Measurements from ENCODE around the gene ZNF654. TPM values are rescaled to one million over a fixed set of nuclear protein-coding genes. Genes with fewer than 3 reads are reported as not detected.

ZNF654 gene
- total and polyA plus RNA-seq, 11 donors: 2.4 to 15.9 (median 8.7) TPM

DNA sequence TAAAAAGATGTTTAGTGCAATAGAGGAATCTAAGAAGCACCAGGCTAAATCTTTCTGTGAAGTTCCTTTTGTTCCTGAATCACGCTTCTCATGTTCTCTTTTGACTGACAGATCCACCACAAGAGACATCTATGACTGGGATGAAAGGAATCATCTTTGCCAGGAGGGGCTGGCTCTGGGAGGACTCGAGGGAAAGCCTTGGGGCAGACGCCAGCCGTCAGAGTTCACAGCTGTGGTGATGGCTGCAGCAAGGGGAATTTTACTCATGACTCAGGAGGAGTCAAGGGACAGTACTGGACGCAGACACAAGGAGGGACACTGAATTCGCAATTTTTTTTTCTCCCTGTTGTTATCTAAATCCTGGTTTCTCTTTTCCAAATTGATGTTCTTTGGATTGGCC is 129.4 kb downstream of the ZNF654 start:
- H3K36me3 ChIP-seq: no peaks in the 10 kb centered on the region
- DNase-seq: peak in 3 of 5 donors; percentile 10 to 40 (median 30)
- H3K4me1 ChIP-seq: no peaks in the 10 kb centered on the region

GRCh38 chr3:88189361-88189810 is 130.3 kb downstream of the ZNF654 start:
- ATAC-seq (no peak), DNase-seq (no peak)
- WGBS, 4 donors: 90 to 93% (median 91%) methylated on average over 11 of the region's 11 CpGs
- Histone ChIP-seq H3K4me1 (no peaks in the 10 kb centered on the region), H3K36me3 (no peaks in the 10 kb centered on the region), H3K27ac (no peak overlapping the region), H3K4me3 (no peak overlapping the region), H3K9me3 (peaks cover 0 to 22% (median 0%) of the 10 kb centered on the region in 12 donors), H3K27me3 (no peaks in the 10 kb centered on the region)
- no peak for TF ChIP-seq POLR2A (IDR thresholded peaks at IDR 0.05)
- TF ChIP-seq, protein P1, sequence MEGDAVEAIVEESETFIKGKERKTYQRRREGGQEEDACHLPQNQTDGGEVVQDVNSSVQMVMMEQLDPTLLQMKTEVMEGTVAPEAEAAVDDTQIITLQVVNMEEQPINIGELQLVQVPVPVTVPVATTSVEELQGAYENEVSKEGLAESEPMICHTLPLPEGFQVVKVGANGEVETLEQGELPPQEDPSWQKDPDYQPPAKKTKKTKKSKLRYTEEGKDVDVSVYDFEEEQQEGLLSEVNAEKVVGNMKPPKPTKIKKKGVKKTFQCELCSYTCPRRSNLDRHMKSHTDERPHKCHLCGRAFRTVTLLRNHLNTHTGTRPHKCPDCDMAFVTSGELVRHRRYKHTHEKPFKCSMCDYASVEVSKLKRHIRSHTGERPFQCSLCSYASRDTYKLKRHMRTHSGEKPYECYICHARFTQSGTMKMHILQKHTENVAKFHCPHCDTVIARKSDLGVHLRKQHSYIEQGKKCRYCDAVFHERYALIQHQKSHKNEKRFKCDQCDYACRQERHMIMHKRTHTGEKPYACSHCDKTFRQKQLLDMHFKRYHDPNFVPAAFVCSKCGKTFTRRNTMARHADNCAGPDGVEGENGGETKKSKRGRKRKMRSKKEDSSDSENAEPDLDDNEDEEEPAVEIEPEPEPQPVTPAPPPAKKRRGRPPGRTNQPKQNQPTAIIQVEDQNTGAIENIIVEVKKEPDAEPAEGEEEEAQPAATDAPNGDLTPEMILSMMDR (IDR thresholded peaks at IDR 0.05): no peak
- intact Hi-C loops (cut with DNase I): loop anchor here in 2 of 10 donors (10.0 kb wide), 1 partner anchor 835 kb away; no protein-coding TSS in a partner anchor

More for the DNA sequence above, 129.4 kb downstream of the ZNF654 start:
- H3K4me3 ChIP-seq: no peak overlapping the region
- H3K27ac ChIP-seq: no peak overlapping the region
- H3K9me3 ChIP-seq: peaks cover 0 to 22% (median 0%) of the 10 kb centered on the region in 12 donors
- 58 to 71% (median 67%) methylated on average over 6 of the region's 6 CpGs for WGBS, 4 donors
- TF ChIP-seq, protein P1 (IDR thresholded peaks at IDR 0.05): no peak
- no peak for TF ChIP-seq POLR2A (IDR thresholded peaks at IDR 0.05)
- ATAC-seq: peak in 3 of 4 donors; percentile 53 to 60 (median 59)
- intact Hi-C loops (cut with DNase I): loop anchor here in 2 of 10 donors (10.0 kb wide), 1 partner anchor 834 kb away; no protein-coding TSS in a partner anchor
- H3K27me3 ChIP-seq: no peaks in the 10 kb centered on the region

DNA sequence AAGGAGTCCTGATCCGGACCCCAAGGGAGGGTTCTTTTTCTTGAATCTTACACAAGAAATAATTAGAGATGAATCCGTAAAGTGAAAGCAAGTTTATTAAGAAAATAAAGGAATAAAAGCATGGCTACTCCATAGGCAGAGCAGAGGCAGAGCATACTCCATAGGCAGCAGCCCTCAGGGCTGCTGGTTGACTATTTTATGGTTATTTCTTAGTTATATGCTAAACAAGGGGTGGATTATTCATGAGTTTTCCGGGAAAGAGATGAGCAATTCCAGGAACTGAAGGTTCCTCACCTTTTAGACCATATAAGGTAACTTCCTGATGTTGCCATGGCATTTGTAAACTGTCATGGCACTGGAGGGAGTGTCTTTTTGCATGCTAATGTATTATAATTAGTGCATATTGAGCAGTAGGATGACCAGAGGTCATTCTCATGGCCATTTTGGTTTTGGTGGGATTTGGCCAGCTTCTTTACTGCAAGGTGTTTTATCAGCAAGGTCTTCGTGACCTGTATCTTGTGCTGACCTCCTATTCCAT is 132.9 kb downstream of the ZNF654 start:
- Histone ChIP-seq H3K4me3 (no peak overlapping the region), H3K4me1 (no peaks in the 10 kb centered on the region), H3K36me3 (no peaks in the 10 kb centered on the region), H3K27ac (no peak overlapping the region), H3K9me3 (peaks cover 0 to 7% (median 0%) of the 10 kb centered on the region in 12 donors), H3K27me3 (no peaks in the 10 kb centered on the region)
- ATAC-seq (no peak), DNase-seq (no peak)
- TF ChIP-seq, protein P1 (IDR thresholded peaks at IDR 0.05): no peak
- TF ChIP-seq POLR2A (IDR thresholded peaks at IDR 0.05): no peak
- intact Hi-C loops (cut with DNase I): no loop called here
- WGBS, 4 donors: 67 to 82% (median 73%) methylated on average over 4 of the region's 4 CpGs

DNA sequence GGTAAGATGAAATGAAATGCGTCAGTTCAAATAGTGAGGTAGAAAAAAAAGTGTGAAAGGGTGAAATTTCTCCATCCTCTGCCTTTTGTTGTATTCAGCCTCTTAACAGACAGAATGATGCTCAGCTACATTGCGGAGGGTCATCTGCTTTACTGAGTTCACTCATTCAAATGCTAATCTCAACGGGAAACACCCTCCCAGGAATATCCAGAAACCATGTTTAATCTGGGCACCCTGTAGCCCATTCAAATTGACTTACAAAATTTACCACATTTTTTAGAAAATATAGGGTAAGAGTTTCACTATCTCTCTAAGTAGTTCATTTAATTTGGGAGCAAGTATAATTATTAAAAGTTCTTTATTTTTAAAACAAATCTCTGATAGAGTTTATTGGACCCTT is 133.6 kb downstream of the ZNF654 start:
- Histone ChIP-seq H3K36me3 (no peaks in the 10 kb centered on the region), H3K27me3 (no peaks in the 10 kb centered on the region), H3K27ac (no peak overlapping the region), H3K4me3 (no peak overlapping the region), H3K9me3 (peaks cover 0 to under 1% (median 0%) of the 10 kb centered on the region in 12 donors), H3K4me1 (no peaks in the 10 kb centered on the region)
- ATAC-seq (no peak), DNase-seq (no peak)
- intact Hi-C loops (cut with DNase I): no loop called here
- TF ChIP-seq POLR2A (IDR thresholded peaks at IDR 0.05): no peak
- WGBS, 4 donors: 54 to 73% (median 61%) methylated on average over 3 of the region's 3 CpGs

Other genes starting within 250 kb of the ZNF654 start
- gene CGGBP1, start 250 bp upstream of the ZNF654 start, total RNA-seq: 10 to 100 TPM; 41.9 to 58.8 (median 46.0) TPM
- gene CGGBP1, start 250 bp upstream of the ZNF654 start, polyA plus RNA-seq: 10 to 100 TPM; 23.6 to 44.9 TPM
- gene C3orf38, start 90.7 kb downstream of the ZNF654 start, total RNA-seq: 10 to 100 TPM in 8 of 9 donors, 1 to 10 TPM in 1; 8.6 to 21.5 (median 12.9) TPM
- 1 to 10 TPM; 4.3 to 7.7 TPM for gene C3orf38, start 90.7 kb downstream of the ZNF654 start, polyA plus RNA-seq

All from heart left ventricle (tissue), 16 donors.